Gastrocnemius medialis (tissue), 4 donors: Measurements from ENCODE around the gene PDE4D. TPM values are rescaled to one million over a fixed set of nuclear protein-coding genes. Genes with fewer than 3 reads are reported as not detected.
A peak's percentile ranks its signal among the peaks of the same experiment; 100 is the strongest.

Experiments
- ATAC-seq, 2 donors: fragments of 150-250 bp; one replicate each; pipeline ENCODE4 v1.9.1; 2016
- DNase-seq, 2 donors: peaks; one replicate each; pipeline ENCODE4 v3.0.0-alpha.2; 2019
- H3K27ac ChIP-seq, 4 donors: fragments of 200-600 bp; sonication (generic); 1 replicate in 1 of 4; 2 replicates in 3 of 4; pipeline ENCODE4 v1.5.1; 2016 to 2018; ENCODE audit warnings: mild to moderate bottlenecking in 2 of 4, moderate library complexity in 1 of 4
- H3K27me3 ChIP-seq, 3 donors: fragments of 200-600 bp; sonication (generic) in 2 of 3; 1 replicate in 1 of 3; 2 replicates in 2 of 3; pipeline versions ENCODE4 v1.5.1 to v1.6.0; 2016 to 2019; ENCODE audit warnings: mild to moderate bottlenecking in 1 of 3, moderate library complexity in 1 of 3
- H3K36me3 ChIP-seq, 2 donors: fragments of 200-600 bp; sonication (generic) in 1 of 2; one replicate each; pipeline ENCODE4 v1.5.1; 2017 to 2018
- H3K4me1 ChIP-seq, 2 donors: fragments of 200-600 bp; sonication (generic) in 1 of 2; one replicate each; pipeline ENCODE4 v1.5.1; 2016 to 2017; ENCODE audit warnings: mild to moderate bottlenecking in 2 of 2
- H3K4me3 ChIP-seq, 4 donors: fragments of 200-600 bp; sonication (generic) in 3 of 4; 1 replicate in 1 of 4; 2 replicates in 3 of 4; pipeline ENCODE4 v1.5.1; 2016 to 2019; ENCODE audit warnings: mild to moderate bottlenecking in 2 of 4
- H3K9me3 ChIP-seq, 3 donors: fragments of 200-600 bp; sonication (generic) in 2 of 3; 1 replicate in 1 of 3; 2 replicates in 2 of 3; pipeline ENCODE4 v1.5.1; 2016 to 2019
- POLR2A ChIP-seq, 2 donors: fragments of 450-650 bp; IDR thresholded peaks; one replicate each; pipeline ENCODE4 v1.6.1; 2017; ENCODE audit warnings: antibody characterized with exemption in 2 of 2, mild to moderate bottlenecking in 2 of 2, moderate library complexity in 2 of 2
- in situ Hi-C, 4 donors: fragments of 200-750 bp; cut with MboI; loops; one replicate each; pipeline versions ENCODE4 v1.15.0 to v1.8.0; 2017; ENCODE audit warnings: low sequenced_read_pairs in 4 of 4
- intact Hi-C: fragments of 100-400 bp; cut with DNase I; formaldehyde crosslinking; loops from one replicate; pipeline ENCODE4 v1.15.1; 2023; ENCODE audit warnings: low total_unique reads
- total RNA-seq, 4 donors: library from RNA; depleted of rRNA; stranded (reverse); fragments of >200 nt; gene quantifications; one replicate each; pipeline versions ENCODE4 v1.1.0 to v1.2.3, GENCODE V29; 2016
- TF ChIP-seq, protein P1 (sequence below), 5 experiments: fragments of 450-650 bp in 3 of 5; fragments of 200-600 bp in 2 of 5; sonication (generic) in 2 of 5; IDR thresholded peaks in 4 of 5; conservative IDR thresholded peaks in 1 of 5; 1 replicate in 4 of 5; 2 replicates in 1 of 5; pipeline ENCODE4 v1.5.1; 2016 to 2019; ENCODE audit warnings: antibody characterized with exemption in 5 of 5, mild to moderate bottlenecking in 3 of 5, moderate library complexity in 3 of 5

Gene PDE4D
- total RNA-seq, 4 donors from 2014 or later: 133 to 223 (median 185) TPM

DNA sequence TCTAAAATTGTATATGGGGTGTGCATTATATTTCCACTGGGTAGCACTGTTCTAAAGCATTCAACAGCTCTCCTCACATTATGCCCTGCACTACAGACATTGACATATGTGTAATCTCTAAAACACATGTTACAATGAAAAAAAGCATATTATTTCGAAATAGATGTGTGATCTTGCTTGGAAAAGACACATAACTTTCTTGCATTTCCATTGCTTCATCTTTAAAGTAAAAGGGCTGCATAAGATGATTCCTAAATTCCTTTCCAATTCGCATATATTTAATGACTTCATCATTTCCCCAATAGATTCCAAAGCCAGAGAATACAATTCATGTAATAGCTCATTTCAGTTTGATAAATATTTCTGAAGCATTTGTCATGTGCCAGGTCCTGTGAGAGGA is 566.9 kb downstream of the PDE4D start:
- H3K4me3 ChIP-seq: no peak overlapping the region
- intact Hi-C loops: no loop called here
- TF ChIP-seq, protein P1, sequence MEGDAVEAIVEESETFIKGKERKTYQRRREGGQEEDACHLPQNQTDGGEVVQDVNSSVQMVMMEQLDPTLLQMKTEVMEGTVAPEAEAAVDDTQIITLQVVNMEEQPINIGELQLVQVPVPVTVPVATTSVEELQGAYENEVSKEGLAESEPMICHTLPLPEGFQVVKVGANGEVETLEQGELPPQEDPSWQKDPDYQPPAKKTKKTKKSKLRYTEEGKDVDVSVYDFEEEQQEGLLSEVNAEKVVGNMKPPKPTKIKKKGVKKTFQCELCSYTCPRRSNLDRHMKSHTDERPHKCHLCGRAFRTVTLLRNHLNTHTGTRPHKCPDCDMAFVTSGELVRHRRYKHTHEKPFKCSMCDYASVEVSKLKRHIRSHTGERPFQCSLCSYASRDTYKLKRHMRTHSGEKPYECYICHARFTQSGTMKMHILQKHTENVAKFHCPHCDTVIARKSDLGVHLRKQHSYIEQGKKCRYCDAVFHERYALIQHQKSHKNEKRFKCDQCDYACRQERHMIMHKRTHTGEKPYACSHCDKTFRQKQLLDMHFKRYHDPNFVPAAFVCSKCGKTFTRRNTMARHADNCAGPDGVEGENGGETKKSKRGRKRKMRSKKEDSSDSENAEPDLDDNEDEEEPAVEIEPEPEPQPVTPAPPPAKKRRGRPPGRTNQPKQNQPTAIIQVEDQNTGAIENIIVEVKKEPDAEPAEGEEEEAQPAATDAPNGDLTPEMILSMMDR (IDR thresholded peaks at IDR 0.05 in 4 of 5, conservative IDR thresholded peaks at IDR 0.05 in 1 of 5): no peak
- TF ChIP-seq POLR2A (IDR thresholded peaks at IDR 0.05): no peak
- no peaks in the 10 kb centered on the region for H3K9me3 ChIP-seq
- peaks cover 67 to 79% of the 10 kb centered on the region in 2 donors for H3K4me1 ChIP-seq
- in situ Hi-C loops: no loop called here
- H3K27me3 ChIP-seq: no peaks in the 10 kb centered on the region
- no peaks in the 10 kb centered on the region for H3K36me3 ChIP-seq
- ATAC-seq: no peak
- no peak overlapping the region for H3K27ac ChIP-seq
- no peak for DNase-seq

DNA sequence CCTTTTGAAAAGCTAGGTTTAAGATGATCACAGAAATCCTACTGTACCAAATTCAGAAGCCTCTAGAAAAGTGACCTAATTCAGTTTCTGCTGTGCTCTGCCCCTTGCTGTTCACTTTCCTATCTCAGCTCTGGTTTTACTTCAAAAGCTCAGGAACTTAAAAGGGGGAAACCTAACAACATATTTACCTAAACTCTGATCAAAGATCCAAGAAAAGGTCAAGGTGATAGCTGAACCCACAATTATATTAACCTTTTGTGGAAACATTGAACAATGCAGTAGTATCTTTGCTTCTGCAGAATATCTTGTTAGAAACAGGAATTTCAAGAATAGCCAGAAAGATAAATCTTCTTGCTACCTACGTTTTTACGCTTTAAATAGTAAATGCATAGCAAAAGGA is 568.5 kb downstream of the PDE4D start:
- Histone ChIP-seq H3K9me3 (no peaks in the 10 kb centered on the region), H3K4me1 (peaks cover 70 to 81% of the 10 kb centered on the region in 2 donors)

DNA sequence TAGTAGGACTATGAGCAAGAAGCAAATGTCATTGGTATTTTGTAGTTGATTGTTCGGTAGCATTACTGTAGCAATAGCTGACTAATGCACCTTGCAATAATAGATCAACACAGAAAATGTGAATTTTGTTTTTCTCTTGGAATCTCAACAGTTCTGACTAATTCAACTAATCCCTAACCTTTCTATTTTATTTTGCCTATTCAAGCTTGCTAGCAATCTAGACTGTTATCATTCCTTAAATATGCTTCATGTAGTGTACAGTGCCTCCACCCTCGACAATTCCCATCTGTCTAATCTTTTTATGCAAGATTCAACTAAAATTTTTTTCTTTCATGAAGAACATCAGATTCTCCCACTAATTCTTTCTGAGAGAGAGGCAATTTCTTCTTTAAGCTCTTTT is 570.6 kb downstream of the PDE4D start:
- no peaks in the 10 kb centered on the region for H3K27me3 ChIP-seq
- DNase-seq: no peak
- no peaks in the 10 kb centered on the region for H3K9me3 ChIP-seq
- no peak for ATAC-seq
- H3K27ac ChIP-seq: peak overlapping the region in 1 of 4 donors; percentile 5
- peaks cover 71 to 81% of the 10 kb centered on the region in 2 donors for H3K4me1 ChIP-seq
- no peak overlapping the region for H3K4me3 ChIP-seq
- in situ Hi-C loops: no loop called here
- H3K36me3 ChIP-seq: no peaks in the 10 kb centered on the region
- intact Hi-C loops: no loop called here
- TF ChIP-seq, protein P1 (IDR thresholded peaks at IDR 0.05 in 4 of 5, conservative IDR thresholded peaks at IDR 0.05 in 1 of 5): no peak
- TF ChIP-seq POLR2A (IDR thresholded peaks at IDR 0.05): no peak

More for the DNA sequence above, 568.5 kb downstream of the PDE4D start:
- TF ChIP-seq, protein P1 (IDR thresholded peaks at IDR 0.05 in 4 of 5, conservative IDR thresholded peaks at IDR 0.05 in 1 of 5): no peak
- no peak for TF ChIP-seq POLR2A (IDR thresholded peaks at IDR 0.05)
- Histone ChIP-seq H3K4me3 (no peak overlapping the region), H3K36me3 (no peaks in the 10 kb centered on the region), H3K27me3 (no peaks in the 10 kb centered on the region), H3K27ac (no peak overlapping the region)
- in situ Hi-C loops: no loop called here
- intact Hi-C loops: no loop called here
- ATAC-seq: no peak
- no peak for DNase-seq

DNA sequence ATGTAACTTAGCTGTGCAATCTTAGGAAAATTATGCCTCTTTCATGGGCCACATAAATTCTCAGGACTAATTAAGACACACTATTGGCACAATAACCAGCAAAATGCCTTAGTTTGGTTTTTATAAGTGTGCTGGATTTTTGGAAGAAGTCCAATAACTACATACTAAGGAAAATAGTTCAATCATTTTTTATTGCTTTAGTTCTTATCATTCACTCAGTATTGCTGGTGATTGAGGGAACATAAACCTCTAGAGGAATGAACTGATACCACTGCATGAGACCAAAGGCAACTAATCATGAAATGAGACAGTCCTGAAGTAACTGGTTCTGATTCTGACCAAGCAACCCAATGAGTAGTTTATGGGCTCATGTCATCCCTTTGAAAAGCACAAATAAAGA is 571.5 kb downstream of the PDE4D start:
- in situ Hi-C loops: no loop called here
- peak overlapping the region in 3 of 4 donors; percentile 12 to 63 (median 39) for H3K27ac ChIP-seq
- DNase-seq: no peak
- intact Hi-C loops: no loop called here
- no peak overlapping the region for H3K4me3 ChIP-seq
- H3K4me1 ChIP-seq: peaks cover 71 to 82% of the 10 kb centered on the region in 2 donors
- H3K9me3 ChIP-seq: no peaks in the 10 kb centered on the region
- TF ChIP-seq, protein P1 (IDR thresholded peaks at IDR 0.05 in 4 of 5, conservative IDR thresholded peaks at IDR 0.05 in 1 of 5): no peak
- TF ChIP-seq POLR2A (IDR thresholded peaks at IDR 0.05): no peak
- no peak for ATAC-seq
- no peaks in the 10 kb centered on the region for H3K36me3 ChIP-seq
- H3K27me3 ChIP-seq: no peaks in the 10 kb centered on the region

DNA sequence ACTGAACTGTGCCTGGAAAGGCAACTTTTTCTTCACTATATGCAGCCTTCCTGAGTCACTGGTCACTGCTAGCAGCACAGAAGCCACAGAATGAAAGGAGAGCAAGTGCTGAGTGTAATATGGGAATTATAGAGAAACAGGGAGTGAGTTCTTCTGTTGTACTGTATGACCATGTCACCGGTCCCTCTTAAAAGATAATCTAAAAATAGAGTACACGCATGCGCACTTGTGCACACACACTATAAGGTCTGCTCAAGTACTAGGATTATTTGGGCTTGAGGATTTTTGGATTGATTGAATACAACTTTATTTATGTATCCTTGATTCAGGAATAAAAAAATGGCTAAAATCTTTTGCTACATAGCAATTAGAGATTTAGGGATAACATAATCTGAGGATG is 571.9 kb downstream of the PDE4D start:
- H3K27ac ChIP-seq: peak overlapping the region; percentile 12 to 63 (median 39)
- no peak for ATAC-seq
- in situ Hi-C loops: no loop called here

More for the DNA sequence above, 571.9 kb downstream of the PDE4D start:
- Histone ChIP-seq H3K9me3 (no peaks in the 10 kb centered on the region), H3K4me1 (peaks cover 71 to 86% of the 10 kb centered on the region in 2 donors), H3K36me3 (no peaks in the 10 kb centered on the region), H3K27me3 (no peaks in the 10 kb centered on the region), H3K4me3 (no peak overlapping the region)
- no peak for TF ChIP-seq POLR2A (IDR thresholded peaks at IDR 0.05)
- TF ChIP-seq, protein P1 (IDR thresholded peaks at IDR 0.05 in 4 of 5, conservative IDR thresholded peaks at IDR 0.05 in 1 of 5): no peak
- DNase-seq: no peak
- intact Hi-C loops: no loop called here
